GM12878 (cell line): Measurements from ENCODE around the gene CERK. TPM values are rescaled to one million over a fixed set of nuclear protein-coding genes. Genes with fewer than 3 reads are reported as not detected.

Experiments
- ATAC-seq: fragments of 200-7000 bp; cut with Tn5 transposase; 3 replicates; pipeline ENCODE4 v1.9.1; 2020; ENCODE audit warnings: mild to moderate bottlenecking, moderate library complexity
- BruUV-seq: library from RNA; stranded (reverse); fragments of 400-500 nt; replicated peaks from 2 replicates; lab custom pipeline; 2021; lab: Mats Ljungman, UMichigan
- CTCF ChIA-PET: fragments of 300-600 bp; sonication (Branson Sonifier 250); formaldehyde crosslinking; extraction: SDS; loops from one replicate; lab custom pipeline; 2021; ENCODE audit warnings: inconsistent platforms; lab: Yijun Ruan, JAX
- POLR2A ChIA-PET: fragments of 350-600 bp; formaldehyde crosslinking; extraction: SDS; loops from one replicate; lab custom pipeline; 2021; ENCODE audit warnings: inconsistent platforms; lab: Charles Lee
- RAD21 ChIA-PET: fragments of 300-600 bp; sonication (Branson Sonifier 250); formaldehyde crosslinking; loops from one replicate; lab custom pipeline; 2023; ENCODE audit warnings: antibody characterized with exemption; ENCODE audit not compliant: unreplicated experiment; lab: Charles Lee
- SMC1A ChIA-PET: fragments of 300-600 bp; sonication (Branson Sonifier 250); formaldehyde crosslinking; loops from one replicate; lab custom pipeline; 2023; ENCODE audit not compliant: unreplicated experiment, uncharacterized antibody; lab: Charles Lee
- DNase-seq: peaks from one replicate; pipeline ENCODE4 v3.0.0-alpha.2; 2011; ENCODE audit warnings: low read depth, low spot score
- FAIRE-seq: peaks from 3 replicates; lab custom pipeline; 2011; peaks lifted over from hg19 to GRCh38; lab: Jason Lieb, UNC
- H2AFZ ChIP-seq: 2 replicates; pipeline ENCODE4 v1.6.0; 2011; ENCODE audit warnings: low read depth, low read length, control low read depth; ENCODE audit not compliant: control insufficient read depth
- H3K27ac ChIP-seq: 2 replicates; pipeline ENCODE4 v1.5.1; 2011; ENCODE audit warnings: control low read depth; ENCODE audit not compliant: control insufficient read depth, insufficient read depth
- H3K27me3 ChIP-seq, 2 experiments: replicated peaks in 1 of 2; 2 replicates each; pipeline versions ENCODE4 v1.6.0 to v1.6.1; 2011; ENCODE audit warnings: low read length in 1 of 2; ENCODE audit not compliant: control insufficient read depth in 2 of 2, insufficient read depth in 2 of 2
- H3K36me3 ChIP-seq, 2 experiments: 2 replicates each; pipeline ENCODE4 v1.5.1; 2011; ENCODE audit warnings: low read length in 1 of 2; ENCODE audit not compliant: control insufficient read depth in 2 of 2, insufficient read depth in 2 of 2
- H3K4me1 ChIP-seq: 2 replicates; pipeline ENCODE4 v1.6.1; 2011; ENCODE audit warnings: mild to moderate bottlenecking, low read length, moderate library complexity, mixed read lengths; ENCODE audit not compliant: control insufficient read depth, insufficient read depth
- H3K4me2 ChIP-seq: 2 replicates; pipeline ENCODE4 v1.6.0; 2011; ENCODE audit warnings: control low read depth; ENCODE audit not compliant: control insufficient read depth, insufficient read depth
- H3K4me3 ChIP-seq: fragments of 200-600 bp; sonication (generic); 2 replicates; pipeline ENCODE4 v1.5.1; 2016
- H3K79me2 ChIP-seq: 2 replicates; pipeline ENCODE4 v1.6.0; 2011; ENCODE audit warnings: low read length; ENCODE audit not compliant: control insufficient read depth, insufficient read depth
- H3K9ac ChIP-seq: 2 replicates; pipeline ENCODE4 v1.8.0; 2011; ENCODE audit warnings: low read length, control low read depth, mixed read lengths; ENCODE audit not compliant: control insufficient read depth, insufficient read depth
- H3K9me3 ChIP-seq: replicated peaks from 3 replicates; pipeline ENCODE4 v1.5.1; 2011; ENCODE audit warnings: mild to moderate bottlenecking, low read length; ENCODE audit not compliant: control insufficient read depth, insufficient read depth
- H4K20me1 ChIP-seq: 2 replicates; pipeline ENCODE4 v1.6.0; 2011; ENCODE audit not compliant: control insufficient read depth, insufficient read depth
- CEBPB ChIP-seq, 2 experiments: fragments of 150-350 bp in 1 of 2; IDR thresholded peaks; 2 replicates each; pipeline ENCODE4 v1.6.1; 2012 to 2014; ENCODE audit warnings: low read depth in 2 of 2, low read length in 2 of 2, borderline replicate concordance in 1 of 2, inconsistent platforms in 1 of 2
- HDAC6 ChIP-seq: fragments of 200-600 bp; sonication (generic); IDR thresholded peaks from one replicate; pipeline ENCODE4 v1.8.0; 2017; ENCODE audit warnings: antibody characterized with exemption; ENCODE audit not compliant: unreplicated experiment
- PAX8 ChIP-seq: fragments of 450-650 bp; IDR thresholded peaks from 2 replicates; pipeline ENCODE4 v1.6.1; 2017; ENCODE audit warnings: mild to moderate bottlenecking, moderate library complexity
- RELA ChIP-seq: fragments of 450-650 bp; IDR thresholded peaks from 2 replicates; pipeline ENCODE4 v1.8.0; 2014; ENCODE audit warnings: borderline replicate concordance; ENCODE audit not compliant: partially characterized antibody
- ZNF217 ChIP-seq: fragments of 450-650 bp; IDR thresholded peaks from 2 replicates; pipeline ENCODE4 v1.6.1; 2017; ENCODE audit warnings: antibody characterized with exemption, mild to moderate bottlenecking
- WGBS: methylation state at CpG from one replicate; pipeline ENCODE4 v1.1.6; 2016; ENCODE audit warnings: low lambda C conversion rate; ENCODE audit not compliant: insufficient replicate concordance, insufficient coverage; ENCODE audit errors: missing lambda C conversion rate; 5-methylcytosine and 5-hydroxymethylcytosine counted together
- in situ Hi-C: fragments of 300-500 bp; cut with MboI; formaldehyde crosslinking; loops from 9 replicates; pipeline ENCODE4 v1.14.3; 2018; ENCODE audit warnings: mixed read lengths
- intact Hi-C: fragments of 100-400 bp; cut with micrococcal nuclease; formaldehyde crosslinking; loops from one replicate; pipeline ENCODE4 v1.14.2; 2022; ENCODE audit not compliant: unreplicated experiment
- polyA plus RNA-seq, 11 experiments: library from polyadenylated mRNA; depleted of rRNA in 4 of 11; unstranded in 6 of 11; stranded (reverse) in 5 of 11; fragments of >200 nt; fragmentation: Nextera tagmentation in 4 of 11; fragmentation: Illumina TruSeq in 1 of 11; extraction: Ambion mirVana in 4 of 11; extraction: Trizol in 1 of 11; gene quantifications; 1 replicate in 1 of 11; 2 replicates in 10 of 11; pipeline versions ENCODE4 v1.2.1 to v1.2.3, GENCODE V29; 2011 to 2016; ENCODE audit warnings: inconsistent platforms in 2 of 11, missing spikeins in 2 of 11, low read depth in 1 of 11
- total RNA-seq, 4 experiments: library from RNA; depleted of rRNA in 3 of 4; stranded (reverse); fragments of >200 nt in 3 of 4; fragmentation: Illumina TruSeq in 1 of 4; extraction: Trizol in 1 of 4; gene quantifications; 2 replicates each; pipeline versions ENCODE4 v1.2.1 to v1.2.3, GENCODE V29; 2013 to 2021

CERK gene
- total and polyA plus RNA-seq, 10 of the 15 experiments (the other 5 are each of a cell fraction or from before 2014, with no cell fraction given), result 4.0 to 41.1 (median 30.2) TPM

DNA sequence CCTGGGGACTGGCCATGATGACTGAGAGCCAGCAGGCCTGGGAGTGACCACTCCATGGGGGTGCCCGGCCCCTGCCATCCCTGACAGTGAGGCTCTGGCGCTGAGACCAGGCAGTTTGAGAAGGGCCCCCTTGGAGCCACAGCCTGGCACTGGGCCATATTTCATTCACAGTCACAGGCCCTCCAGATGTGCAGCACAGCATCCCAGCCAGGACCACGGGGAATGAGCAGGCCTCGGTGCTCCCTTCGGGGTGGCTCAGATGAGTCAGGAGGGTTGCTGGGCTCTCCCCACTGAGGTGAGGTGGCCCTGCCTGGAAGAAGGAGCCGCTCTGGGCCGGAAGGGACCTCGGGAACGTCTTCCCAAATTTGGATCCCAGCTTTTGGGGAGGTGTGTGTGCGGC, 64.8 kb downstream of the CERK start:
- ChIA-PET SMC1A (no interaction called here), POLR2A (no interaction called here), CTCF (interaction anchor here (1.4 kb wide), 1 partner anchor 9 kb away, joined by 3 read pairs; no protein-coding TSS in a partner anchor), RAD21 (no interaction called here)
- peaks cover 0 to 20% of the 10 kb centered on the region in 2 experiments; a peak in 3 of 4 replicates for H3K36me3 ChIP-seq
- WGBS, result 90% methylated on average over 10 of the region's 10 CpGs
- no peaks in the 10 kb centered on the region for H4K20me1 ChIP-seq
- BruUV-seq, result no TSS peak
- ATAC-seq (no peak), FAIRE-seq (no peak), DNase-seq (no peak)
- no peak overlapping the region for H3K27ac ChIP-seq
- intact Hi-C loops, result no loop called here
- H2AFZ ChIP-seq, result no peak overlapping the region
- H3K4me2 ChIP-seq, result no peak overlapping the region
- no peak overlapping the region for H3K9ac ChIP-seq
- H3K4me1 ChIP-seq, result peaks cover 8% of the 10 kb centered on the region
- no peaks in the 10 kb centered on the region for H3K9me3 ChIP-seq
- no peak overlapping the region for H3K4me3 ChIP-seq
- TF ChIP-seq RELA (no peak), HDAC6 (no peak)
- in situ Hi-C loops, result no loop called here
- H3K27me3 ChIP-seq, result no peaks in the 10 kb centered on the region
- no peaks in the 10 kb centered on the region for H3K79me2 ChIP-seq

GRCh38 chr22:46672731-46673130, 65.3 kb downstream of the CERK start:
- Histone ChIP-seq H3K9me3 (no peaks in the 10 kb centered on the region), H3K9ac (no peak overlapping the region), H3K4me2 (no peak overlapping the region), H2AFZ (no peak overlapping the region)
- SMC1A ChIA-PET, result no interaction called here
- TF ChIP-seq PAX8 (no peak), ZNF217 (no peak), CEBPB (IDR thresholded peaks at IDR 0.05; ENCODE audit: borderline replicate concordance in 1 of 2, low read depth in 2 of 2, low read length in 2 of 2) (no peak)
- TF ChIP-seq, all 136 proteins: peak for 0
- no TSS peak for BruUV-seq
- intact Hi-C loops (no loop called here), in situ Hi-C loops (no loop called here)
- Histone ChIP-seq H3K4me1 (peaks cover 8% of the 10 kb centered on the region), H3K4me3 (no peak overlapping the region), H3K79me2 (no peaks in the 10 kb centered on the region), H3K36me3 (peaks cover 0 to 22% of the 10 kb centered on the region in 2 experiments; a peak in 3 of 4 replicates), H3K27me3 (no peaks in the 10 kb centered on the region), H3K27ac (no peak overlapping the region), H4K20me1 (no peaks in the 10 kb centered on the region)
- no peak for FAIRE-seq
- ChIA-PET CTCF (interaction anchor here (1.4 kb wide), 1 partner anchor 9 kb away, joined by 3 read pairs; no protein-coding TSS in a partner anchor), POLR2A (no interaction called here), RAD21 (interaction anchor here (1.1 to 1.5 kb wide), 2 partner anchors 8 to 109 kb away, joined by 3 read pairs; no protein-coding TSS in a partner anchor)
- no peak for ATAC-seq
- WGBS, result 85% methylated on average over 18 of the region's 18 CpGs
- no peak for DNase-seq
